NCI-H524 treated with DMSO at 0.1 percent for 48 hours (cell line): Measurements from ENCODE around the gene CATSPERE.
"Not testable (repeated sequence)": the region's sequence is repeated elsewhere in the genome, so short reads cannot be mapped to it uniquely, and the experiment has no call there.

Experiments
- DNase-seq: peaks from one replicate; lab custom pipeline; 2025; lab: John Stamatoyannopoulos, UW

The CATSPERE gene

DNA sequence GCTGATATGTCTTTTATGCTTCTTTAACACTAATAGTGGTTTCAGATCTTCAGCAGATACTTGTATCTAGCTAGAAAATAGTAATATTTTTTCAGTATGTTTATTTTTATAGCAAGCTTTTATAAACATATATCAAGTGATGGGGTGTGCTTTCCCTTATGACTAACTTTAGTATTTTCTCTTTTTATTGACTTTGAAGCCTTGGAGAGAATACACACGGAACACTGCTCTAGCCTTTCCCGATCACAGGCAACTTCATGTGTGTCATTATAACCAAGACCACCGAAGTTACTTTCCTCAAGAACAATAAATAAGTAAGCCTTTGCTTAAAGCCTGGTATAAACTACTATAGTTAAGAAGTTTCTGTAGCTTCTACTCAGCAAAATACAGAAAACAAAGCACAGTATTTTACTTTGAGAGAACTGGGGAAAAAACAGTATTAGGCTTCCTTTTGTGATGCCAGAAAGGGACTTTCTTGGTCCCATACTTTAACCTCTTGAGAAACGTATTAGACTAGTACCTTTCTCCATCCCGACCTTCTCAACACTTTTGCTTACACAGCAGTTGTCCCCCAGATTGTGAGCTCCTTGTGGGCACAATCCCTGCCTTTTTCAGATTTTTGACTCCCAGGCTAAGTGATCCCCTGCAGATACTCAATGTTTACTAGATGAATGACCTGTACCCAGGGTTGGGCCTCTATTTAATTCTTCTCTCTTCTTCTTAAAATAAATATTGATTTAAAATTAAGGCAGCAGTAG lies 12.6 kb upstream of the CATSPERE start:
- no peak for DNase-seq

- DNase-seq: no peak
Observed at GRCh38 chr1:244449936-244450508, 11.1 kb upstream of the CATSPERE start.

DNA sequence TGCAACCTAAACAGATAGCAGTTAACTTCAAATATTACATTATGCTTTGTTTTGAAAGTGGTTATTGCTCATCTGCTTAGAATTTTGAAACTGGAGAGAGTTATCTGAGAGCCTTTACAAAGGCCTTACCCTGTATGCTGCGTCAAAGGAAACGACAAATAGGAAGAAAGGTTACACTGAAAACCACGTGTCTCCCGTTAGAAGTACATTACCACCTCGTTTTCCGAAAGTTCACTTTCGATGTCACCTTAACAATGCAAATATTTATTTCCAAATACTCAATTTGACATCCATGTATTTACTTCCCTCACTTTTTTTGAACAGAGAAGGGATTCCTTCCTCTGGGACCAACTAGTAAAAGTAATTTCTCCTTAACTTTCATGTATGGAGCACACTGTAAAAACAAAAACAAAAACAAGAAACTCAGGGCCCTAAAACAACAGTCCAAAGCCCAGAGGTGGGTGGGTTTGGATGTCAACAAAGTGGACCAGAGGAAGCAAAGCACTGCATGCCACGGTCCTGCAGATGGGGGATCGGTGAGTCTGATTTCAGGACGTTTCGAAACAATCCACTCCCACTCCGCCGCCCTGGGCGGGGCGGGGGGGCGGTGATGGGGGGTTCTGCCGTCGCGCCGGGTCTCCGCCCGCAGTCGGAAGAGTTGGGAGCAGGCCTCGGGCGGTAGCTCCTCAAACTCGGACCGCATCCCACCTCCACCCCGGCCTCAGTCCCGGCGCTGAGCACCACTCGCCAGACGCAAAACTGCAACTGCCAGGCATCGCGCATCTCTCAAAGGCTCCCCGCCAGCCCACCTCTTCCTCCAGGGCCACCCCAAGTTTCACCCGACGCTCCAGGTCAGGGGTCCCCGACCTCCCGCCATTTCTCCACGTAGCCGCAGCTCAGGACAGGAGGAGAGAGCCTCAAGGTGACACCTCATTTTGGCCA lies 10.2 kb upstream of the CATSPERE start:
- DNase-seq: no peak

DNA sequence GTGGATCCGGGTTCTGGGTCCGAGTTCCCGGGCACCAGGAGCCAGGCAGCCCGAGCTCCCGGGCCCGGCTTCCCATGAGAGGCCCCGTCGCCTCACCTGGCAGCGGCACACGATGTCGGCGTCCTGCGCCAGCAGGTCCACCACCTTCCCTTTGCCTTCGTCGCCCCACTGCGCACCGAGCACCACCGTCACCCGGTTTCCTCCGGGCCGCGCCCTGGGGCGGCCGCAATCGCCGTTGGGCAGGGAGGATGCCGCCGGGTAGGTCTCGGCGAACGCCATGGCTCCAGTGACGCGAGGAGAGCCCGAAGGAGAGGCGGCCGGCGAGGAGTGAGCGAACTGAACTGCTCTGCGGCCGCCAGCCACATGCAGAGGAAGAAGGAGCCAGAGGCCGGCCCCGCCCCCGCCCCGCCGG lies 9.5 kb upstream of the CATSPERE start, which contains the start of gene ADSS2:
Gene ADSS2, minus strand, starts transcription at position 371 of the 412 bp plus-strand sequence. Its CDS starts 92 bp downstream, at position 279.
- DNase-seq: no peak

GRCh38 chr1:244451951-244452795 lies 8.9 kb upstream of the CATSPERE start:
- DNase-seq: peak; percentile 83

DNA sequence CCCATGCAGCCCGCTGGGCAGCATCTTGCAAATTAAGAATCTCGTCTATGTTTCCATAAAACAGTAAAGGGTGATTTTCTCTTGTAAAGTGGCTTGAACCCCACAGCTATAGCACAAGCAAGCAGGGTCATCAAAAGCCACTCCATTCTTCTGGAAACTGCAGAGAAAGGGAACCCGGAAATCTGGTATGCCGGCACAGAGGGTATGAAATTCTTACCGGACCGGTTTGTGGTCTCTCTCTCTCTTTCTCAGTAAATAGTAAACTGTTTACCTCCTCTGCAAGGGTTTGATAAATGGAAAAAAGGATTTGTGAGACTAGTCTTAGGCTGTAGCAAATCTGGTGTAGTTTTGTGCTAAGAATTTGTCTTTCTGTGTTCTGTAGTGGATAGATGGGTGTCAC lies 6.7 kb upstream of the CATSPERE start:
- no peak for DNase-seq

GRCh38 chr1:244456586-244456985 lies 4.5 kb upstream of the CATSPERE start:
- DNase-seq: no peak

GRCh38 chr1:244458781-244459180 lies 2.3 kb upstream of the CATSPERE start:
- DNase-seq: no peak

DNA sequence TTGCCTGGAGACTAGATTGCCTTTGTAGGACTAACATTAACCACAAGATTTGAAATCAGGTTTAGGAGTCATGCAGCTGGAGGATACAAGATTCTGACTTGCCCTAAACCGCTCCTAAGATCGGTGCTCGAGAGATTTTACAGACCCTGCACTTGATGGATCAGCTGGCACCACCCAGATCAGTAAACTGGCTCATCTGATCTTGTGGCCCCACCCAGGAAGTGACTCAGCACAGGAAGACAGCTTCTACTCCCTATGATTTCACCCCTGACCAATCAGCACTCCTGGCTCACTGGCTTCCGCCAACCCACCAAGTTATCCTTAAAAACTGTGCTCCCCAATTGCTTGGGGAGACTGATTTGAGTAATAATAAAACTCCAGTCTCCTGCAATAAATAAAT lies 876 bp upstream of the CATSPERE start:
- no peak for DNase-seq

GRCh38 chr1:244466724-244467123 lies 5.7 kb downstream of the CATSPERE start:
- no peak for DNase-seq

DNA sequence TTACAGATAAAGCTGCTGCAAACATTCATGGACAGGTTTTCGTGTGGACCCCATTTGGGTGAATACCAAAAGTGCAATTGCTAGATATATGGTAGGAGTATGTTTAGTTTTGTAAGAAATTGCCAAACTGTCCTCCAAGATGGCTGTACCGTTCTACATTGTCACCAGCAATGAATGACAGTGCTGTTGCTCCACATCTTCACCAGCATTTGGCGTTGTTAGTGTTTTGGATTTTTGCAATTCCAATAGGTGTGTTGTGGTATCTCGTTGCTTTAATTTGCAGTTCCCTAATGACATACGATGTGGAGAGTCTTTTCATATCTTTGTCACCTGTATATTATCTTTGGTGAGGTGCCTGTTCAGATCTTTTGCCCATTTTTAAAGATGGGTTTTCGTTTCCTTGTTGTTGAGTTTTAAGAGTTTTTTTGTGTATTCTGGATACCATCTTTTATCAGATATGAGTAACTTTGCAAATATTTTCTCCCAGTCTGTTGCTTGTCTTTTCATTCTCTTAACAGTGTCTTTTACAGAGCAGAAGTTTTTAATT lies 12.1 kb downstream of the CATSPERE start:
- DNase-seq: no peak

GRCh38 chr1:244484971-244485370 lies 23.9 kb downstream of the CATSPERE start:
- DNase-seq: not testable (repeated sequence)

GRCh38 chr1:244494653-244495052 lies 33.6 kb downstream of the CATSPERE start:
- DNase-seq: no peak

DNA sequence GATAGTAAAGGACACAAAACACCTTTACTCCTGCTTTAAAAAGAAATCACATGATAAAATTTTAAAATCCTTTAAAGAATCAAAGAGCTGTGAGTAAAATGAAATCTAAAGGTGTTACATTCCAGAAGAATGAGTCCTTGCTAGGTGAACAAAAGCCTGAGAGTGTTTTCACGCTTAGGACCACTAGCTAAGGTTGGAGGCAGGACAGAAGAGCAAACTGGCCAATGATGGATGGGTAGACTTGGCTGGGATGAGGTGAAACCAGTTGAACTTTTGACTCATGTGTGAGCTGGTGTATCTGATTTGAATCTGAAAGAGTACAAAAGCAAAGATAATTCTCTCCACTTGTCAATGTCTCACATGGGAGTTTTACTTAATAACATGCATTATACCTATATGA lies 35.1 kb downstream of the CATSPERE start:
- DNase-seq: no peak

DNA sequence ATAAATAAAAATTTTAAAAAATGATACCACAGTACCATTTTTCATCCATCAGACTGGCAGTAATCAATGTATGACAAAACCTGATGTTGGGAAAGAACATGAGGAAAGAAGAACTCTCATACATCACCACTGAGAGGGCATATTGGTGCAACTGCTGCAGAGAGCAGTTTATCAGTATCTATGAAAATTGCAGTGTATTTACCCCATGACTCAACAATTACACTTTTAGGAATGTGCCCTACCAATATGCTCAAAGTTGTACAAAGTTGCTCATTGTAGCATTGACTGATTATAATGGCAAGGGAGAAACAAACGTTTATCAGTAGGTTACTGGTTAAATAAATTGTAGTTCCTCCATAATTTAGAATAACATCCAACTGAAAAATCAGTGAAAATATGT lies 36.7 kb downstream of the CATSPERE start:
- no peak for DNase-seq

- DNase-seq: not testable (repeated sequence)
Observed at GRCh38 chr1:244499484-244499883, 38.4 kb downstream of the CATSPERE start.

- DNase-seq: not testable (repeated sequence)
Observed at GRCh38 chr1:244500515-244500914, 39.4 kb downstream of the CATSPERE start.

GRCh38 chr1:244502630-244503029 lies 41.6 kb downstream of the CATSPERE start:
- DNase-seq: no peak

DNA sequence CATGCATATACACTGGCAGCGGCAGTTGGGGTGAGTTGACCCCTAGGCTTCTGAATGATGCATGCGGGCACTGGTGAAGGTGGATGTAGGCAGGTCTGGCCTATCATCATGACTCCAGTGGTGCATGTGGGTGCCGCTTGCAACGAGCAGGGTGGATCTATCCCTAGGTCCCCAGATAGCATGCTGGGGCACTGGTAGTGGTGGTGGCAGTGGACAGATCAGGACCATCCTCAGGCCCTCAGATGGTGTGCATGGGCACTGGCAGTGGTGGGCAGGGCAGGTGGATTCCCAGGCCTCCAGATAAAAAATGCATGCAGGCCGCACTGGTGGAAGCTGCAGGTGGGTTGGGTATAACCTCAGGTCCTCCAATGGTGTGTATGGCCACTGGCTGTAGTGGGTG lies 52.4 kb downstream of the CATSPERE start:
- DNase-seq: no peak

DNA sequence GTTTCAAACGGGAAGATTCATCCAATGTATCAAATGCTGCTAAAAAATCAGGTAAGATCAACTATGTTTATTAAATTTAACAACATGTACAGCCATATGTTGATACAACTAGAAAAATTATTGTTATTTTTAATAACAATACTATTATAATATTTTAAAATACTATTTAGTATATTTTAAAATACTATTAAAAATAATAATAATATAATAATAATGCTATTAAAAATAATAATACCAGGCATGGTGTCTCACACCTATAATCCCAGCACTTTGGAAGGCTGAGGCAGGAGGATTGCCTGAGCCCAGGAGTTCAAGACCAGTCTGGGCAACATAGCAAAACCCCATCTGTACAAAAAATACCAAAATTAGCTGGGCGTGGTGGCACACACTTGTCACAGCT lies 54.6 kb downstream of the CATSPERE start:
- no peak for DNase-seq

- DNase-seq: no peak
Observed at GRCh38 chr1:244536316-244536715, 75.2 kb downstream of the CATSPERE start.
